OCI-LY1 (cell line): ENCODE data around the gene LEF1.

ENCODE experiments used
- EZH2 ChIP-seq: fragments of 200-600 bp; sonication (generic), shearing (Covaris generic); IDR thresholded peaks from 2 replicates; pipeline ENCODE4 v1.8.0; 2017; ENCODE audit warnings: borderline replicate concordance, mixed run types, mild to moderate bottlenecking, antibody characterized with exemption, low read length, moderate library complexity, mixed read lengths
- TF ChIP-seq, protein P1 (sequence below): fragments of 200-600 bp; sonication (generic), shearing (Covaris generic); IDR thresholded peaks from 2 replicates; pipeline ENCODE4 v1.5.1; 2017; ENCODE audit warnings: mild to moderate bottlenecking, antibody characterized with exemption, low read length, moderate library complexity, mixed read lengths

DNA sequence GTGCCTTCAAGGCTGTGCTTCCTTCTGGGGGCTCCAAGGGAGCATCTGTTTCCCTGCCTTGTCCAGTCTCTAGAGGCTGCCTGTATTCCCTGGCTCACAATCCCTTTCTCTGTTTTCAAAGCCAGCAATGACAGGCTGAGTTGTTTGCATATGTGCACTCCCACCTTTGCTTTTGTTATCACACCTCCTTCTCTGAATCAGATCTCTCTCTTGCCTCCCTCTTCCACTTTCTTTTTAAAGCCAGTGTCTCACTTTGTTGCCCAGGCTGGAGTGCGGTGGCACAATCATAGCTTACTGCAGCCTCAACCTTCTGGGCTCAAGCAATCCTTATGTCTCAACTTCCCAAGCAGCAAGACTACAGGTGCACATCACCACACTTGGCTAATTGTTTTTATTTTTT lies 37.1 kb upstream of the LEF1 start:
- TF ChIP-seq, protein P1, sequence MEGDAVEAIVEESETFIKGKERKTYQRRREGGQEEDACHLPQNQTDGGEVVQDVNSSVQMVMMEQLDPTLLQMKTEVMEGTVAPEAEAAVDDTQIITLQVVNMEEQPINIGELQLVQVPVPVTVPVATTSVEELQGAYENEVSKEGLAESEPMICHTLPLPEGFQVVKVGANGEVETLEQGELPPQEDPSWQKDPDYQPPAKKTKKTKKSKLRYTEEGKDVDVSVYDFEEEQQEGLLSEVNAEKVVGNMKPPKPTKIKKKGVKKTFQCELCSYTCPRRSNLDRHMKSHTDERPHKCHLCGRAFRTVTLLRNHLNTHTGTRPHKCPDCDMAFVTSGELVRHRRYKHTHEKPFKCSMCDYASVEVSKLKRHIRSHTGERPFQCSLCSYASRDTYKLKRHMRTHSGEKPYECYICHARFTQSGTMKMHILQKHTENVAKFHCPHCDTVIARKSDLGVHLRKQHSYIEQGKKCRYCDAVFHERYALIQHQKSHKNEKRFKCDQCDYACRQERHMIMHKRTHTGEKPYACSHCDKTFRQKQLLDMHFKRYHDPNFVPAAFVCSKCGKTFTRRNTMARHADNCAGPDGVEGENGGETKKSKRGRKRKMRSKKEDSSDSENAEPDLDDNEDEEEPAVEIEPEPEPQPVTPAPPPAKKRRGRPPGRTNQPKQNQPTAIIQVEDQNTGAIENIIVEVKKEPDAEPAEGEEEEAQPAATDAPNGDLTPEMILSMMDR = no peak
- TF ChIP-seq EZH2 = no peak
